GM13977 (cell line): ENCODE data around the gene ZFHX3.

Source experiments
- DNase-seq: peaks from one replicate; pipeline ENCODE4 v3.0.0; 2012; ENCODE audit warnings: low spot score
- CTCF ChIP-seq: IDR thresholded peaks from 2 replicates; pipeline ENCODE4 v1.5.1; 2012; ENCODE audit warnings: mild to moderate bottlenecking, control low read depth; ENCODE audit not compliant: insufficient read depth; ENCODE audit errors: extremely low read depth, missing control alignments
- in situ Hi-C: fragments of 300-500 bp; cut with MboI; formaldehyde crosslinking; loops from one replicate; pipeline ENCODE4 v1.12.0; 2022; ENCODE audit warnings: low sequenced_read_pairs, low pct_unique_long_range_greater_than_20kb, mixed read lengths, inconsistent platforms; ENCODE audit not compliant: unreplicated experiment

The ZFHX3 gene

GRCh38 chr16:72794319-72794718 is 253.6 kb downstream of the ZFHX3 start:
- no peak for TF ChIP-seq CTCF
- in situ Hi-C loops = no loop called here

GRCh38 chr16:72793716-72794115 is 254.2 kb downstream of the ZFHX3 start:
- in situ Hi-C loops = no loop called here

More at GRCh38 chr16:72794319-72794718, 253.6 kb downstream of the ZFHX3 start:
- no peak for DNase-seq

GRCh38 chr16:72793017-72793416 is 254.9 kb downstream of the ZFHX3 start:
- in situ Hi-C loops = no loop called here

More at GRCh38 chr16:72793716-72794115, 254.2 kb downstream of the ZFHX3 start:
- TF ChIP-seq CTCF = no peak
- DNase-seq = no peak

GRCh38 chr16:72791786-72792185 is 256.1 kb downstream of the ZFHX3 start:
- DNase-seq = no peak
- in situ Hi-C loops = no loop called here
- TF ChIP-seq CTCF = no peak

More at GRCh38 chr16:72793017-72793416, 254.9 kb downstream of the ZFHX3 start:
- DNase-seq = no peak
- no peak for TF ChIP-seq CTCF

GRCh38 chr16:72789921-72790320 is 258.0 kb downstream of the ZFHX3 start:
- no peak for TF ChIP-seq CTCF
- in situ Hi-C loops = no loop called here
- DNase-seq = no peak

GRCh38 chr16:72789465-72789864 is 258.5 kb downstream of the ZFHX3 start:
- in situ Hi-C loops = no loop called here

More at GRCh38 chr16:72789465-72789864, 258.5 kb downstream of the ZFHX3 start:
- TF ChIP-seq CTCF = no peak
- DNase-seq = no peak
